NK-92 treated with Interleukin-12 subunit alpha and Interleukin-12 subunit beta, amount 100 ng/mL, for 24 hours (cell line): Measurements from ENCODE around the gene RAD51B.

Experiments used
- DNase-seq: peaks from one replicate; lab custom pipeline; 2025; lab: John Stamatoyannopoulos, UW

Gene RAD51B

GRCh38 chr14:68551045-68551683 is 731.6 kb downstream of the RAD51B start:
- DNase-seq = no peak

GRCh38 chr14:68552075-68552474 is 732.5 kb downstream of the RAD51B start:
- DNase-seq = no peak

GRCh38 chr14:68552602-68553001 is 733.0 kb downstream of the RAD51B start:
- DNase-seq = no peak

GRCh38 chr14:68553311-68553710 is 733.7 kb downstream of the RAD51B start:
- no peak for DNase-seq

- DNase-seq = no peak
Measured at GRCh38 chr14:68554231-68554630, 734.7 kb downstream of the RAD51B start.

- no peak for DNase-seq
Measured at GRCh38 chr14:68556253-68556652, 736.7 kb downstream of the RAD51B start.

GRCh38 chr14:68557648-68558047 is 738.1 kb downstream of the RAD51B start:
- DNase-seq = no peak

- no peak for DNase-seq
Measured at GRCh38 chr14:68558096-68558495, 738.5 kb downstream of the RAD51B start.

- no peak for DNase-seq
Measured at GRCh38 chr14:68559949-68560348, 740.4 kb downstream of the RAD51B start.

- DNase-seq = no peak
Measured at GRCh38 chr14:68561531-68562007, 742.0 kb downstream of the RAD51B start.

GRCh38 chr14:68562911-68563250 is 743.3 kb downstream of the RAD51B start:
- no peak for DNase-seq

- DNase-seq = no peak
Measured at GRCh38 chr14:68563251-68564131, 743.9 kb downstream of the RAD51B start.

GRCh38 chr14:68564191-68564825 is 744.7 kb downstream of the RAD51B start:
- DNase-seq = no peak

GRCh38 chr14:68564826-68565759 is 745.5 kb downstream of the RAD51B start:
- no peak for DNase-seq

GRCh38 chr14:68566075-68566474 is 746.5 kb downstream of the RAD51B start:
- DNase-seq = no peak

- no peak for DNase-seq
Measured at GRCh38 chr14:68568907-68569897, 749.6 kb downstream of the RAD51B start.

GRCh38 chr14:68569970-68570409 is 750.4 kb downstream of the RAD51B start:
- DNase-seq = no peak

GRCh38 chr14:68571114-68571591 is 751.6 kb downstream of the RAD51B start:
- no peak for DNase-seq

GRCh38 chr14:68571928-68572525 is 752.4 kb downstream of the RAD51B start:
- DNase-seq = no peak

- DNase-seq = no peak
Measured at GRCh38 chr14:68573126-68573525, 753.5 kb downstream of the RAD51B start.
